Astrocyte (in vitro differentiated cells and primary cell): Measurements from ENCODE around the gene DUSP2. TPM values are rescaled to one million over a fixed set of nuclear protein-coding genes. Genes with fewer than 3 reads are reported as not detected.

ENCODE experiments used
- DNase-seq: peaks from one replicate; pipeline ENCODE4 v3.0.0-alpha.2; 2010; ENCODE audit warnings: low read depth
- FAIRE-seq: peaks from 2 replicates; lab custom pipeline; 2011; peaks lifted over from hg19 to GRCh38; lab: Jason Lieb, UNC
- H2AFZ ChIP-seq: 2 replicates; pipeline ENCODE4 v1.6.0; 2012; ENCODE audit warnings: low read depth, low read length, inconsistent platforms
- H3K27ac ChIP-seq: 2 replicates; pipeline ENCODE4 v1.5.1; 2011; ENCODE audit warnings: low read depth, low read length, inconsistent platforms
- H3K27me3 ChIP-seq: 2 replicates; pipeline ENCODE4 v1.6.0; 2011; ENCODE audit warnings: low read length, inconsistent platforms; ENCODE audit not compliant: insufficient read depth
- H3K36me3 ChIP-seq: 2 replicates; pipeline ENCODE4 v1.5.1; 2011; ENCODE audit warnings: low read length, inconsistent platforms; ENCODE audit not compliant: insufficient read depth
- H3K4me1 ChIP-seq: 2 replicates; pipeline ENCODE4 v1.5.1; 2011; ENCODE audit warnings: low read length, inconsistent platforms; ENCODE audit not compliant: insufficient read depth
- H3K4me2 ChIP-seq: 2 replicates; pipeline ENCODE4 v1.6.0; 2012; ENCODE audit warnings: low read length, inconsistent platforms
- H3K4me3 ChIP-seq: 2 replicates; pipeline ENCODE4 v1.5.1; 2011; ENCODE audit warnings: low read depth, mild to moderate bottlenecking, low read length, inconsistent platforms; ENCODE audit not compliant: insufficient read depth
- H3K79me2 ChIP-seq: 2 replicates; pipeline ENCODE4 v1.6.0; 2012; ENCODE audit warnings: mild to moderate bottlenecking, low read length, inconsistent platforms; ENCODE audit not compliant: insufficient read depth
- H3K9ac ChIP-seq: 2 replicates; pipeline ENCODE4 v1.6.0; 2012; ENCODE audit warnings: mild to moderate bottlenecking, low read length, inconsistent platforms
- H3K9me3 ChIP-seq: 2 replicates; pipeline ENCODE4 v1.5.1; 2012; ENCODE audit warnings: low read depth, mild to moderate bottlenecking, low read length, inconsistent platforms; ENCODE audit not compliant: insufficient read depth
- H4K20me1 ChIP-seq: 2 replicates; pipeline ENCODE4 v1.6.0; 2012; ENCODE audit warnings: low read length, inconsistent platforms; ENCODE audit not compliant: insufficient read depth
- H3K27ac Mint-ChIP-seq: one replicate; pipeline ENCODE4 v1.8.0; 2021; ENCODE audit warnings: mild to moderate bottlenecking, mixed read lengths; ENCODE audit not compliant: unreplicated experiment
- H3K27me3 Mint-ChIP-seq: one replicate; pipeline ENCODE4 v1.8.0; 2021; ENCODE audit warnings: low read depth, mixed read lengths; ENCODE audit not compliant: unreplicated experiment
- H3K36me3 Mint-ChIP-seq: one replicate; pipeline ENCODE4 v1.8.0; 2021; ENCODE audit warnings: low read depth, mixed read lengths; ENCODE audit not compliant: unreplicated experiment
- H3K4me1 Mint-ChIP-seq: one replicate; pipeline ENCODE4 v1.8.0; 2021; ENCODE audit warnings: low read depth, mixed read lengths; ENCODE audit not compliant: unreplicated experiment
- H3K4me3 Mint-ChIP-seq: one replicate; pipeline ENCODE4 v1.8.0; 2021; ENCODE audit warnings: mild to moderate bottlenecking, moderate library complexity, mixed read lengths; ENCODE audit not compliant: unreplicated experiment
- H3K9me3 Mint-ChIP-seq: one replicate; pipeline ENCODE4 v1.8.0; 2021; ENCODE audit warnings: mild to moderate bottlenecking, mixed read lengths; ENCODE audit not compliant: unreplicated experiment
- CTCF ChIP-seq: IDR thresholded peaks from 2 replicates; pipeline ENCODE4 v1.5.1; 2011; ENCODE audit warnings: low read depth, mild to moderate bottlenecking, inconsistent platforms, low read length, moderate library complexity; ENCODE audit not compliant: insufficient read depth
- EZH2 ChIP-seq: IDR thresholded peaks from 2 replicates; pipeline ENCODE4 v1.6.1; 2012; ENCODE audit warnings: mild to moderate bottlenecking, low read length, inconsistent platforms; ENCODE audit not compliant: insufficient read depth
- total RNA-seq: library from RNA; stranded (reverse); gene quantifications from 2 replicates; pipeline ENCODE4 v1.2.1, GENCODE V29; 2021

Gene DUSP2
- total RNA-seq, 1 donor from 2014 or later, result 0.95 TPM

- no peak overlapping the region for H3K9ac ChIP-seq
- H3K27me3 ChIP-seq, result no peaks in the 10 kb centered on the region
- no peaks in the 10 kb centered on the region for H3K36me3 ChIP-seq
- Mint-ChIP-seq H3K27ac (no peak overlapping the region), H3K4me3 (no peak overlapping the region), H3K27me3 (peaks cover 49% of the 10 kb centered on the region), H3K36me3 (no peaks in the 10 kb centered on the region), H3K9me3 (peaks cover 5% of the 10 kb centered on the region), H3K4me1 (no peaks in the 10 kb centered on the region)
- no peak for FAIRE-seq
- H3K4me1 ChIP-seq, result peaks cover 8% of the 10 kb centered on the region
- H3K4me2 ChIP-seq, result no peak overlapping the region
- no peak for DNase-seq
- H3K79me2 ChIP-seq, result no peaks in the 10 kb centered on the region
- H4K20me1 ChIP-seq, result no peaks in the 10 kb centered on the region
- no peaks in the 10 kb centered on the region for H3K9me3 ChIP-seq
- peak overlapping the region; percentile 4 for H2AFZ ChIP-seq
- H3K4me3 ChIP-seq, result no peak overlapping the region
- TF ChIP-seq EZH2 (no peak), CTCF (no peak)
- no peak overlapping the region for H3K27ac ChIP-seq
Observed at GRCh38 chr2:96158554-96158940, 13.3 kb upstream of the DUSP2 start.

- Histone ChIP-seq H3K9me3 (no peaks in the 10 kb centered on the region), H3K9ac (peak overlapping the region; percentile 18), H2AFZ (peak overlapping the region; percentile 4), H3K4me1 (peaks cover 8% of the 10 kb centered on the region), H3K27ac (no peak overlapping the region), H3K79me2 (no peaks in the 10 kb centered on the region), H4K20me1 (no peaks in the 10 kb centered on the region), H3K4me3 (no peak overlapping the region), H3K36me3 (no peaks in the 10 kb centered on the region), H3K4me2 (peak overlapping the region; percentile 48), H3K27me3 (no peaks in the 10 kb centered on the region)
- Mint-ChIP-seq H3K36me3 (no peaks in the 10 kb centered on the region), H3K9me3 (peaks cover 5% of the 10 kb centered on the region), H3K4me1 (no peaks in the 10 kb centered on the region), H3K4me3 (no peak overlapping the region), H3K27ac (no peak overlapping the region), H3K27me3 (peaks cover 55% of the 10 kb centered on the region)
- no peak for TF ChIP-seq CTCF
- no peak for TF ChIP-seq EZH2
- no peak for DNase-seq
- FAIRE-seq, result no peak
Observed at GRCh38 chr2:96157649-96158553, 12.7 kb upstream of the DUSP2 start.
